ENCODE results near the gene SNAPC3.
"Not testable (repeated sequence)": the region's sequence is repeated elsewhere in the genome, so short reads cannot be mapped to it uniquely, and the experiment has no call there.

SNAPC3 gene

DNA sequence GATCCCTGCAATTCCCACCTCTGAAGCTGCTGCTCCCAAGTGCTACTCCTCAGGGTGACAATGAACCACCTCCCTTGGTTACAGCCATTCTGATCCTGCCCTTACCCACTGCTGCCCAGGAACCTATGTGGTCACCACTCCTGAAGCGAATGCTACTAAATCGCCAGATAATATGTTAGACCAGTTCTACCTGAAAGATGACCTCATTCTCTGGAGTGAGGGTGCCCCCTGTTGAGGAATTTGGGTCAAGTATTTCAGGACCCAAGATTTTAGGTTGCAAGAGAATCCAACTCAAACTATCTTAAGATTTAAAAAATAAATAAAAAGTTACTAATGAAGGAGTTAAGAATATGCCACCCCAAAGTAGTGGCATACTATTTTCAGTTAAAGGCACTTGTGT, 5.8 kb upstream of the SNAPC3 start:
- Histone ChIP-seq H3K36me3 (ENCODE audit: insufficient read depth, low read length) (no peaks in the 10 kb centered on the region), H3K27ac (no peak overlapping the region)
- DNase-seq (ENCODE audit: low read depth, low spot score), result no peak

DNA sequence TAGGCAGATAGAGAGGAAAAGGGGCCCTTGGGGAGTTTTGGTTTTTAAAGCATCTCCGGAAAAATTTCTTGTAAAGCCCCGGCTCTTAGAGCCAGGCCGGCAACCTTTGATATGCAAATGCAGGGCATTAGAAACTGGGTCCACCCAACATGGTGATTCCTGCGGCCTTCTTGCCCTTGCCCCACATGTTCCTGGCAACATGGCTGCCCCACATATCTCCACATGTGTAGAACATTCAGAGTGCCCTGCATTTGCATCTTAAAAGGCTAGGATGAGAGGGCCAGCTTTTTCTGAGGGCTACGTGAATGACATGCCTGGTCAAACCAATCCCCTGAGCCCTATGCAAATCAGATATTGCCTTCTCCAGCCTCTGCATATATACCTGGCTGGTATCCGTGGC, 5.0 kb upstream of the SNAPC3 start:
- Histone ChIP-seq H3K27ac (no peak overlapping the region), H3K36me3 (ENCODE audit: insufficient read depth, low read length) (no peaks in the 10 kb centered on the region), H3K9me3 (ENCODE audit: low read depth, low read length) (no peaks in the 10 kb centered on the region), H3K4me3 (no peak overlapping the region), H3K9ac (ENCODE audit: insufficient read length) (no peak overlapping the region)
- no peak for DNase-seq (ENCODE audit: low read depth, low spot score)
- no peak for TF ChIP-seq POLR2AphosphoS5 (IDR thresholded peaks at IDR 0.05; ENCODE audit: borderline replicate concordance, low read depth, low read length)
- TF ChIP-seq EZH2 (IDR thresholded peaks at IDR 0.05), result no peak
- TF ChIP-seq FOXP2 (optimal IDR thresholded peaks at IDR 0.05; ENCODE audit: control extremely low read depth, extremely low read length, insufficient read depth), result no peak

More for the DNA sequence above, 5.8 kb upstream of the SNAPC3 start:
- no peak overlapping the region for H3K9ac ChIP-seq (ENCODE audit: insufficient read length)
- no peak overlapping the region for H3K4me3 ChIP-seq
- H3K9me3 ChIP-seq (ENCODE audit: low read depth, low read length), result no peaks in the 10 kb centered on the region
- no peak for TF ChIP-seq FOXP2 (optimal IDR thresholded peaks at IDR 0.05; ENCODE audit: control extremely low read depth, extremely low read length, insufficient read depth)

DNA sequence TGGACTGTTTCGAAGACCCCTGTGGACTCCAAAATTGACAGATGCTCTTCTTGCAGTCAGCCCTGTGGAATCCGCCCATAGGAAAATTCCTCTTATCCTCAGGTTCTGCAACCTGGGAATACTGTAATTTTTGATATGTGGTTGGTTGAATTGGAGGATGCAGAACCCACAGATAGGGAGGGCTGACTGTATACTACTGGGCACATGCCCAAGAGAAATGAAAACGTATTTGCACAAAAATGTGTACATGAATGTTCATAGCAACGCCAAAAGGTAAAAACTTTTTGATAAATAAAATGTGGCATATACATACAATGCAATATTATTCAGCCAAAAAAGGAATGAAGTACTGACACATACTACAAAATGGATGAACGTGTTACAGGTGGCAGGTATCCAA, 1.9 kb upstream of the SNAPC3 start:
- Histone ChIP-seq H3K9ac (ENCODE audit: insufficient read length) (no peak overlapping the region), H3K4me3 (no peak overlapping the region), H3K36me3 (ENCODE audit: insufficient read depth, low read length) (peaks cover 14% of the 10 kb centered on the region), H3K9me3 (ENCODE audit: low read depth, low read length) (no peaks in the 10 kb centered on the region), H3K27ac (no peak overlapping the region)
- no peak for DNase-seq (ENCODE audit: low read depth, low spot score)
- TF ChIP-seq EZH2 (IDR thresholded peaks at IDR 0.05) (no peak), FOXP2 (optimal IDR thresholded peaks at IDR 0.05; ENCODE audit: control extremely low read depth, extremely low read length, insufficient read depth) (no peak), POLR2AphosphoS5 (IDR thresholded peaks at IDR 0.05; ENCODE audit: borderline replicate concordance, low read depth, low read length) (no peak)

DNA sequence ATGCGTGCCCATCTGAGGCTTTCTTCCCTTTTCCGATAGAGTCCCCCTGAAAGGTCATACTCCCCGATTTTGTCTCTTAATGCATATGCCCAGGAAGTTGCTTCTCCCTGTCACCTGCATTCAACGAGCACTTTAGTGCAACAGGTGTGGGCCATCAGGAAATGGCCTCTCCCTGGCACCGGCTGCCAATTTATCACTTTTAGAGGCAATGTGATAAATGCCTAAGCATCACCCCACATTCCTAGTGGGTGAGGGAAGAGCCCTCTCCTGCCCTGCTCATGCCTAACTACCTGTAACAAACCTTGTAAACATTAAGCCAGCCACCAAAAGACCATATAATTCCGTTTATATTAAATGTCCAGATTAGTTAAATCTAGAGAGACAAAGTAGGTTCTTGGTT, 1.1 kb upstream of the SNAPC3 start:
- Histone ChIP-seq H3K36me3 (ENCODE audit: insufficient read depth, low read length) (peaks cover 21% of the 10 kb centered on the region), H3K4me3 (no peak overlapping the region), H3K9me3 (ENCODE audit: low read depth, low read length) (no peaks in the 10 kb centered on the region), H3K27ac (no peak overlapping the region), H3K9ac (ENCODE audit: insufficient read length) (peak overlapping the region; percentile 81)
- no peak for TF ChIP-seq FOXP2 (optimal IDR thresholded peaks at IDR 0.05; ENCODE audit: control extremely low read depth, extremely low read length, insufficient read depth)
- TF ChIP-seq EZH2 (IDR thresholded peaks at IDR 0.05), result no peak
- TF ChIP-seq POLR2AphosphoS5 (IDR thresholded peaks at IDR 0.05; ENCODE audit: borderline replicate concordance, low read depth, low read length), result no peak
- no peak for DNase-seq (ENCODE audit: low read depth, low spot score)

DNA sequence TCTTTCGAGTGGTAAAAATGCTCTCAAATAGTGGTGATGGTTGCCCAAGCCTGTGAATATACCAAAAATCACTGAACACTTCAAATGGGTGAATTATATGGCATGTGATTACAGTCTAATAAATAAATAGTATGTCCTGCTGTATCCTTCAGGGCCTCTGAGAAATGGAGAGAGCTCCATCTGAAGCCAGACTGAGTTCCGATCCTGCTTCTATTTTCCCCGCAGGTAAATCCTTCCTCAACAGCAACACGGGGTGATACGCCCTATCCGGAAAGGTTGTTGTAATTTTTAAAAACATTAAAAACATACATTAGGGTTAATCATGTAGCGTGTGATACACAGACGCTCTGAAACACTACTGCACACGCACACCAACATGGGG, 695 bp upstream of the SNAPC3 start:
- no peak for DNase-seq (ENCODE audit: low read depth, low spot score)
- Histone ChIP-seq H3K27ac (peak overlapping the region; percentile 65), H3K4me3 (peak overlapping the region; percentile 92), H3K36me3 (ENCODE audit: insufficient read depth, low read length) (peaks cover 24% of the 10 kb centered on the region), H3K9me3 (ENCODE audit: low read depth, low read length) (no peaks in the 10 kb centered on the region), H3K9ac (ENCODE audit: insufficient read length) (peak overlapping the region; percentile 81)
- no peak for TF ChIP-seq FOXP2 (optimal IDR thresholded peaks at IDR 0.05; ENCODE audit: control extremely low read depth, extremely low read length, insufficient read depth)
- TF ChIP-seq POLR2AphosphoS5 (IDR thresholded peaks at IDR 0.05; ENCODE audit: borderline replicate concordance, low read depth, low read length), result no peak
- no peak for TF ChIP-seq EZH2 (IDR thresholded peaks at IDR 0.05)

DNA sequence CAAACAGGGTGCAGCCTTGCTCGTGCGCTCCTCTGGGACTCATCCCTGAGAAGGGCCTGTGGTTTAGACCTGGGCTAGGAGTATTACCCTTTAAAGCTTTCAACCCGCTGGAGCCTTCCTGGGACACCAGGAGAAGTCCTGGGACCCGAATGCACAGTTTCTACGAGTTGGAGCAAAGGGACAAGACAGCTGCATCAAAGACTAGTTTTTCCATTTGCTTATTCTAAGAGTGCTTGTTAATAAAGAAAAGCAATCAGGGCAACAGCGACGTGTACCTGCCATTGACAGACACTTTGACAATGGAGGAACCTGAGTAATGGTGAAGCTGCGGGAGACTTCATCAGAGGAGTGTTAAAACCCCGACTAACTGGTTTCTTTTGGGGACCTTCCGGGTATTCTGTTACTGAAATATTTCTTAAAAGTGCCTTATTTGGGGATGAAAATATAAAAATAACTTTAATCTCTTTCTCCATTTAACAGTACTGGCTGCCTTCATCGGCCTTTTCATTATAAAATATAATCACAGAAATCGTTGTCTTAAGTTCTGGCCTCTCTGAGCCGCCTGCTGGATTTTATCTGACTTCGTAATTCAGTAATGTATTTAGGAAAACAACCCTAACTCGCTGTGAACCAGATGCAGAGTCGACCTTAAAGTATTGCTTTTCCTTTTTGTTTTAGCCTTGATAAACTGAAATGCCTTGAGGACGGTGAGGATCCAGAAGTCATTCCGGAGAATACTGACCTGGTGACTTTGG, 732 bp downstream of the SNAPC3 start:
- H3K9me3 ChIP-seq (ENCODE audit: low read depth, low read length), result no peaks in the 10 kb centered on the region
- H3K4me3 ChIP-seq, result peak overlapping the region; percentile 92
- H3K27ac ChIP-seq, result no peak overlapping the region
- TF ChIP-seq POLR2AphosphoS5 (IDR thresholded peaks at IDR 0.05; ENCODE audit: borderline replicate concordance, low read depth, low read length), result no peak
- no peak for TF ChIP-seq EZH2 (IDR thresholded peaks at IDR 0.05)
- no peak for TF ChIP-seq FOXP2 (optimal IDR thresholded peaks at IDR 0.05; ENCODE audit: control extremely low read depth, extremely low read length, insufficient read depth)
- DNase-seq (ENCODE audit: low read depth, low spot score), result no peak
- H3K36me3 ChIP-seq (ENCODE audit: insufficient read depth, low read length), result peaks cover 38% of the 10 kb centered on the region
- peak overlapping the region; percentile 79 for H3K9ac ChIP-seq (ENCODE audit: insufficient read length)

DNA sequence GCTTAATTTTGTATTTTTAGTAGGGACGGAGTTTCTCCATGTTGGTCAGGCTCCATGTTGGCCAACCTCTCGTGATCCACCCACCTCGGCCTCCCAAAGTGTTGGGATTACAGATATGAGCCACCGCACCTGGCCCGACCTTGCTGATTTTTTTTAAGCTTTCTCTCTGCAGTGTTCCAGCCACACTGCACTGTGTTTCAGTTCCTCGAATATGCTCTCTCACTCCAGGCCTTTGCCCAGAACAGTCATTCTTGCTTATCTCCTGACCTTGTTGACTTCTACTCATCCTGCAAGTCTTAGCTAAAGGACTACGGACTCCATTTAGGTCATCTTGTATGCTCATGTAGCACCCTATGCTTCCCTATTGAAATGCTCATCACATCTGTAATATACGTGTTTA, 3.3 kb downstream of the SNAPC3 start:
- Histone ChIP-seq H3K27ac (no peak overlapping the region), H3K9ac (ENCODE audit: insufficient read length) (no peak overlapping the region), H3K9me3 (ENCODE audit: low read depth, low read length) (no peaks in the 10 kb centered on the region), H3K36me3 (ENCODE audit: insufficient read depth, low read length) (peaks cover 50% of the 10 kb centered on the region), H3K4me3 (no peak overlapping the region)
- DNase-seq (ENCODE audit: low read depth, low spot score), result no peak
- TF ChIP-seq EZH2 (IDR thresholded peaks at IDR 0.05) (no peak), POLR2AphosphoS5 (IDR thresholded peaks at IDR 0.05; ENCODE audit: borderline replicate concordance, low read depth, low read length) (no peak), FOXP2 (optimal IDR thresholded peaks at IDR 0.05; ENCODE audit: control extremely low read depth, extremely low read length, insufficient read depth) (no peak)

DNA sequence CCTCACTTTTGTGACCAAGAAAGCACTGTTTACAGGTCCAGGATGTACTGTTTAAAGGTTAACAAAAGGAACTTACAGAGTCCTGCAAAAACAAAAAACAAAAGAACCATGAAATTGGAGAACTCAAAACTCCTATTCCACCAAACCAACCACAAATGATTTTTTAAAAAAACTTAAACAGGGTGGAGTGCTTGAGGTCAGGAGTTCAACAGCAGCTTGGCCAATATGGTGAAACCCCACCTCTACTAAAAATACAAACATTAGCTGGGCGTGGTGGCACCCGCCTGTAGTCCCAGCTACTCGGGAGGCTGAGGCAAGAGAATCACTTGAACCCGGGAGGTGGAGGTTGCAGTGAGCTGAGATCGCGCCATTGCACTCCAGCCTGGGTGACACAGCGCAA, 5.0 kb downstream of the SNAPC3 start:
- not testable (repeated sequence) for H3K27ac ChIP-seq; H3K9me3 ChIP-seq (ENCODE audit: low read depth, low read length); DNase-seq (ENCODE audit: low read depth, low spot score); H3K4me3 ChIP-seq; H3K9ac ChIP-seq (ENCODE audit: insufficient read length)
- peaks cover 56% of the 10 kb centered on the region for H3K36me3 ChIP-seq (ENCODE audit: insufficient read depth, low read length)

All from SK-N-MC (cell line).